Measurements from ENCODE around the gene ATF7IP. TPM values are rescaled to one million over a fixed set of nuclear protein-coding genes. Genes with fewer than 3 reads are reported as not detected.

ATF7IP gene
- total and polyA plus RNA-seq, 2 donors (not counting 1 experiment from before 2014, with no cell fraction given) = 28.1 to 208 TPM

GRCh38 chr12:14402697-14403096 lies 37.2 kb downstream of the ATF7IP start:
- Histone ChIP-seq H3K79me2 (ENCODE audit: control insufficient read depth, insufficient read depth, low read length) (peaks cover 100% of the 10 kb centered on the region), H3K4me2 (replicated peaks; ENCODE audit: low read depth, low read length, poor library complexity, severe bottlenecking) (peak overlapping the region; percentile 51), H2AFZ (ENCODE audit: insufficient read depth, low read depth, low read length, poor library complexity, severe bottlenecking) (no peak overlapping the region), H3K4me1 (ENCODE audit: control insufficient read depth in 2 of 2, insufficient read depth in 2 of 2, low read length in 2 of 2) (peaks cover 21 to 52% of the 10 kb centered on the region in 2 donors), H3K36me3 (replicated peaks in 1 of 2; ENCODE audit: control extremely low read depth in 1 of 2, control insufficient read depth in 1 of 2, extremely low read depth in 1 of 2, insufficient read depth in 2 of 2, low read length in 1 of 2) (peaks cover 0 to 3% of the 10 kb centered on the region in 2 experiments), H3K27ac (ENCODE audit: low read length in 2 of 2) (peak overlapping the region in 1 of 2 donors; percentile 69), H3K27me3 (replicated peaks in 1 of 4; ENCODE audit: control extremely low read depth in 1 of 4, control insufficient read depth in 3 of 4, insufficient read depth in 4 of 4, low read length in 3 of 4) (no peaks in the 10 kb centered on the region), H4K20me1 (ENCODE audit: control insufficient read depth, insufficient read depth, low read length, poor library complexity, severe bottlenecking) (peaks cover 13% of the 10 kb centered on the region), H3K9me3 (ENCODE audit: control extremely low read depth in 1 of 3, control insufficient read depth in 2 of 3, insufficient read depth in 1 of 3, low read length in 2 of 3) (peaks cover 5 to 21% (median 9%) of the 10 kb centered on the region in 3 donors), H3K4me3 (ENCODE audit: control extremely low read depth in 1 of 5, extremely low read depth in 1 of 5, insufficient read depth in 1 of 5, low read depth in 2 of 5, low read length in 4 of 5) (no peak overlapping the region), H3K9ac (ENCODE audit: low read length) (no peak overlapping the region)
- Mint-ChIP-seq H3K27me3 (no peaks in the 10 kb centered on the region), H3K9me3 (ENCODE audit: insufficient read depth) (peaks cover 7% of the 10 kb centered on the region), H3K4me3 (no peak overlapping the region), H3K27ac (peak overlapping the region; percentile 37), H3K4me1 (peaks cover 60% of the 10 kb centered on the region)
- intact Hi-C loops (cut with micrococcal nuclease) = loop anchor here (2.0 kb wide), 1 partner anchor 14 kb away; no protein-coding TSS in a partner anchor
- no peak for DNase-seq
- TF ChIP-seq EZH2 (IDR thresholded peaks at IDR 0.05; ENCODE audit: borderline replicate concordance, insufficient read depth, low read depth, low read length, poor library complexity, severe bottlenecking) = no peak
- TF ChIP-seq, protein P1, sequence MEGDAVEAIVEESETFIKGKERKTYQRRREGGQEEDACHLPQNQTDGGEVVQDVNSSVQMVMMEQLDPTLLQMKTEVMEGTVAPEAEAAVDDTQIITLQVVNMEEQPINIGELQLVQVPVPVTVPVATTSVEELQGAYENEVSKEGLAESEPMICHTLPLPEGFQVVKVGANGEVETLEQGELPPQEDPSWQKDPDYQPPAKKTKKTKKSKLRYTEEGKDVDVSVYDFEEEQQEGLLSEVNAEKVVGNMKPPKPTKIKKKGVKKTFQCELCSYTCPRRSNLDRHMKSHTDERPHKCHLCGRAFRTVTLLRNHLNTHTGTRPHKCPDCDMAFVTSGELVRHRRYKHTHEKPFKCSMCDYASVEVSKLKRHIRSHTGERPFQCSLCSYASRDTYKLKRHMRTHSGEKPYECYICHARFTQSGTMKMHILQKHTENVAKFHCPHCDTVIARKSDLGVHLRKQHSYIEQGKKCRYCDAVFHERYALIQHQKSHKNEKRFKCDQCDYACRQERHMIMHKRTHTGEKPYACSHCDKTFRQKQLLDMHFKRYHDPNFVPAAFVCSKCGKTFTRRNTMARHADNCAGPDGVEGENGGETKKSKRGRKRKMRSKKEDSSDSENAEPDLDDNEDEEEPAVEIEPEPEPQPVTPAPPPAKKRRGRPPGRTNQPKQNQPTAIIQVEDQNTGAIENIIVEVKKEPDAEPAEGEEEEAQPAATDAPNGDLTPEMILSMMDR (IDR thresholded peaks at IDR 0.05) = no peak
- WGBS (ENCODE audit: insufficient coverage) = no CpG with 5 or more reads among the region's 4 CpGs
- POLR2A ChIA-PET = interaction anchor here (0.6 to 1.9 kb wide), 2 partner anchors 12 to 33 kb away, joined by 4 to 7 read pairs; no protein-coding TSS in a partner anchor
- CTCF ChIA-PET = interaction anchor here (1.2 kb wide), 1 partner anchor 164 kb away, joined by 4 read pairs; no protein-coding TSS in a partner anchor
- no peak for ATAC-seq (ENCODE audit: low read depth)

GRCh38 chr12:14403293-14403692 lies 37.8 kb downstream of the ATF7IP start:
- Histone ChIP-seq H3K36me3 (replicated peaks in 1 of 2; ENCODE audit: control extremely low read depth in 1 of 2, control insufficient read depth in 1 of 2, extremely low read depth in 1 of 2, insufficient read depth in 2 of 2, low read length in 1 of 2) (peaks cover 0 to 3% of the 10 kb centered on the region in 2 experiments), H4K20me1 (ENCODE audit: control insufficient read depth, insufficient read depth, low read length, poor library complexity, severe bottlenecking) (peaks cover 13% of the 10 kb centered on the region), H3K9ac (ENCODE audit: low read length) (no peak overlapping the region), H3K27ac (ENCODE audit: low read length in 2 of 2) (peak overlapping the region; percentile 23 to 69), H2AFZ (ENCODE audit: insufficient read depth, low read depth, low read length, poor library complexity, severe bottlenecking) (no peak overlapping the region), H3K4me2 (replicated peaks; ENCODE audit: low read depth, low read length, poor library complexity, severe bottlenecking) (peak overlapping the region; percentile 51), H3K27me3 (replicated peaks in 1 of 4; ENCODE audit: control extremely low read depth in 1 of 4, control insufficient read depth in 3 of 4, insufficient read depth in 4 of 4, low read length in 3 of 4) (no peaks in the 10 kb centered on the region), H3K4me1 (ENCODE audit: control insufficient read depth in 2 of 2, insufficient read depth in 2 of 2, low read length in 2 of 2) (peaks cover 21 to 52% of the 10 kb centered on the region in 2 donors), H3K4me3 (ENCODE audit: control extremely low read depth in 1 of 5, extremely low read depth in 1 of 5, insufficient read depth in 1 of 5, low read depth in 2 of 5, low read length in 4 of 5) (no peak overlapping the region), H3K79me2 (ENCODE audit: control insufficient read depth, insufficient read depth, low read length) (peaks cover 100% of the 10 kb centered on the region), H3K9me3 (ENCODE audit: control extremely low read depth in 1 of 3, control insufficient read depth in 2 of 3, insufficient read depth in 1 of 3, low read length in 2 of 3) (peaks cover 7 to 21% (median 11%) of the 10 kb centered on the region in 3 donors)
- DNase-seq = no peak
- Mint-ChIP-seq H3K4me3 (peak overlapping the region; percentile 62), H3K9me3 (ENCODE audit: insufficient read depth) (peaks cover 7% of the 10 kb centered on the region), H3K4me1 (peaks cover 60% of the 10 kb centered on the region), H3K27ac (peak overlapping the region; percentile 74), H3K27me3 (no peaks in the 10 kb centered on the region)
- WGBS (ENCODE audit: insufficient coverage) = no CpG with 5 or more reads among the region's 1 CpG
- peak; percentile 26 for ATAC-seq (ENCODE audit: low read depth)
- intact Hi-C loops (cut with micrococcal nuclease) = loop anchor here (2.0 kb wide), 1 partner anchor 14 kb away; no protein-coding TSS in a partner anchor
- ChIA-PET CTCF (interaction anchor here (1.2 kb wide), 1 partner anchor 165 kb away, joined by 4 read pairs; no protein-coding TSS in a partner anchor), POLR2A (interaction anchor here (1.9 kb wide), 1 partner anchor 11 kb away, joined by 7 read pairs; no protein-coding TSS in a partner anchor)
- TF ChIP-seq, protein P1 (IDR thresholded peaks at IDR 0.05) = no peak
